ENCODE measurements around the gene CST7. TPM values are rescaled to one million over a fixed set of nuclear protein-coding genes. Genes with fewer than 3 reads are reported as not detected.
A peak's percentile ranks its signal among the peaks of the same experiment; 100 is the strongest.

CST7 gene
- total RNA-seq, 1 donor from 2014 or later = not detected

- H3K4me1 Mint-ChIP-seq = no peaks in the 10 kb centered on the region
- DNase-seq (ENCODE audit: low read depth, low spot score) = no peak
- H3K4me3 Mint-ChIP-seq = no peak overlapping the region
- H3K36me3 Mint-ChIP-seq (ENCODE audit: low read depth) = peaks cover 79% of the 10 kb centered on the region
- H3K27ac Mint-ChIP-seq (ENCODE audit: unreplicated experiment) = peak overlapping the region; percentile 96
- no peaks in the 10 kb centered on the region for H3K27me3 Mint-ChIP-seq (ENCODE audit: low read depth)
- TF ChIP-seq CTCF (conservative IDR thresholded peaks at IDR 0.05) = no peak
- H3K9me3 Mint-ChIP-seq = peaks cover 21% of the 10 kb centered on the region
These were observed 30.2 kb downstream of the CST7 start for GRCh38 chr20:24979036-24979960.

GRCh38 chr20:24980291-24981053 lies 31.4 kb downstream of the CST7 start:
- no peak overlapping the region for H3K4me3 Mint-ChIP-seq
- DNase-seq (ENCODE audit: low read depth, low spot score) = no peak
- H3K36me3 Mint-ChIP-seq (ENCODE audit: low read depth) = peaks cover 72% of the 10 kb centered on the region
- TF ChIP-seq CTCF (conservative IDR thresholded peaks at IDR 0.05) = no peak
- no peak overlapping the region for H3K27ac Mint-ChIP-seq (ENCODE audit: unreplicated experiment)
- H3K9me3 Mint-ChIP-seq = peaks cover 20% of the 10 kb centered on the region
- no peaks in the 10 kb centered on the region for H3K27me3 Mint-ChIP-seq (ENCODE audit: low read depth)
- no peaks in the 10 kb centered on the region for H3K4me1 Mint-ChIP-seq

- peaks cover 13% of the 10 kb centered on the region for H3K9me3 Mint-ChIP-seq
- no peaks in the 10 kb centered on the region for H3K27me3 Mint-ChIP-seq (ENCODE audit: low read depth)
- no peak overlapping the region for H3K4me3 Mint-ChIP-seq
- peaks cover 64% of the 10 kb centered on the region for H3K36me3 Mint-ChIP-seq (ENCODE audit: low read depth)
- DNase-seq (ENCODE audit: low read depth, low spot score) = no peak
- H3K4me1 Mint-ChIP-seq = no peaks in the 10 kb centered on the region
- TF ChIP-seq CTCF (conservative IDR thresholded peaks at IDR 0.05) = no peak
- H3K27ac Mint-ChIP-seq (ENCODE audit: unreplicated experiment) = no peak overlapping the region
These were observed 32.2 kb downstream of the CST7 start for GRCh38 chr20:24981282-24981681.

- no peaks in the 10 kb centered on the region for H3K4me1 Mint-ChIP-seq
These were observed 32.7 kb downstream of the CST7 start for GRCh38 chr20:24981790-24982189.

More at GRCh38 chr20:24981790-24982189, 32.7 kb downstream of the CST7 start:
- H3K27me3 Mint-ChIP-seq (ENCODE audit: low read depth) = no peaks in the 10 kb centered on the region
- H3K4me3 Mint-ChIP-seq = no peak overlapping the region
- DNase-seq (ENCODE audit: low read depth, low spot score) = no peak
- peaks cover 8% of the 10 kb centered on the region for H3K9me3 Mint-ChIP-seq
- H3K27ac Mint-ChIP-seq (ENCODE audit: unreplicated experiment) = no peak overlapping the region
- peaks cover 59% of the 10 kb centered on the region for H3K36me3 Mint-ChIP-seq (ENCODE audit: low read depth)
- TF ChIP-seq CTCF (conservative IDR thresholded peaks at IDR 0.05) = no peak
